Testis (tissue), 5 donors: ENCODE data around the gene NAGS. TPM values are rescaled to one million over a fixed set of nuclear protein-coding genes. Genes with fewer than 3 reads are reported as not detected.
"Not testable (repeated sequence)": the region's sequence is repeated elsewhere in the genome, so short reads cannot be mapped to it uniquely, and the experiment has no call there.

ENCODE experiments used
- DNase-seq: peaks from one replicate; pipeline ENCODE4 v3.0.0-alpha.2; 2019
- H3K27ac ChIP-seq, 2 donors: fragments of 200-600 bp; sonication (generic); one replicate each; pipeline ENCODE4 v1.5.1; 2019
- H3K27me3 ChIP-seq: fragments of 200-600 bp; sonication (generic); one replicate; pipeline ENCODE4 v1.5.1; 2019
- H3K36me3 ChIP-seq: fragments of 200-600 bp; sonication (generic); one replicate; pipeline ENCODE4 v1.5.1; 2017; ENCODE audit warnings: low read depth; ENCODE audit errors: missing control alignments
- H3K4me1 ChIP-seq: fragments of 200-600 bp; sonication (generic); one replicate; pipeline ENCODE4 v1.5.1; 2019
- H3K4me3 ChIP-seq, 2 donors: fragments of 200-600 bp; sonication (generic); one replicate each; pipeline ENCODE4 v1.5.1; 2017 to 2019
- H3K9me3 ChIP-seq: fragments of 200-600 bp; sonication (generic); one replicate; pipeline ENCODE4 v1.5.1; 2017
- CTCF ChIP-seq, 3 experiments: fragments of 450-650 bp in 2 of 3; fragments of 200-600 bp in 1 of 3; sonication (generic) in 1 of 3; IDR thresholded peaks; one replicate each; pipeline ENCODE4 v1.5.1; 2016 to 2019; ENCODE audit warnings: antibody characterized with exemption in 3 of 3, mild to moderate bottlenecking in 2 of 3, moderate library complexity in 1 of 3
- POLR2A ChIP-seq: fragments of 450-650 bp; IDR thresholded peaks from one replicate; pipeline ENCODE4 v1.6.1; 2017; ENCODE audit warnings: antibody characterized with exemption, mild to moderate bottlenecking, moderate library complexity
- WGBS, 2 donors: methylation state at CpG; one replicate each; pipeline ENCODE4 v1.1.5; 2018; 5-methylcytosine and 5-hydroxymethylcytosine counted together
- intact Hi-C: fragments of 100-400 bp; cut with DNase I; formaldehyde crosslinking; loops from one replicate; pipeline ENCODE4 v1.15.1; 2023; ENCODE audit warnings: low total_unique reads
- long read RNA-seq, 2 donors: transcript quantifications; one replicate each; lab custom pipeline, GENCODE V29; 2026
- polyA plus RNA-seq: library from polyadenylated mRNA; stranded (reverse); fragments of 350-450 nt; fragmentation: Illumina TruSeq; extraction: RNeasy Lipid Tissue Mini Kit (QIAGEN cat#74804); gene quantifications from one replicate; pipeline ENCODE4 v1.2.3, GENCODE V29; 2014; ENCODE audit warnings: low read depth, low replicate concordance; ENCODE audit not compliant: insufficient read depth
- total RNA-seq, 2 donors: library from RNA; depleted of rRNA; stranded (reverse); fragments of >200 nt; gene quantifications; one replicate each; pipeline ENCODE4 v1.2.3, GENCODE V29; 2016

NAGS gene
- total RNA-seq: 1 to 10 TPM; 2.5 to 3.1 TPM
- 6.5 TPM for polyA plus RNA-seq
- long read RNA-seq, donor 1, partial matches to known transcripts: 7 of 42 reads
- long read RNA-seq, donor 1, other reads (novel, unspliced or antisense): 35 of 42 reads
- long read RNA-seq, donor 2: 0 reads

DNA sequence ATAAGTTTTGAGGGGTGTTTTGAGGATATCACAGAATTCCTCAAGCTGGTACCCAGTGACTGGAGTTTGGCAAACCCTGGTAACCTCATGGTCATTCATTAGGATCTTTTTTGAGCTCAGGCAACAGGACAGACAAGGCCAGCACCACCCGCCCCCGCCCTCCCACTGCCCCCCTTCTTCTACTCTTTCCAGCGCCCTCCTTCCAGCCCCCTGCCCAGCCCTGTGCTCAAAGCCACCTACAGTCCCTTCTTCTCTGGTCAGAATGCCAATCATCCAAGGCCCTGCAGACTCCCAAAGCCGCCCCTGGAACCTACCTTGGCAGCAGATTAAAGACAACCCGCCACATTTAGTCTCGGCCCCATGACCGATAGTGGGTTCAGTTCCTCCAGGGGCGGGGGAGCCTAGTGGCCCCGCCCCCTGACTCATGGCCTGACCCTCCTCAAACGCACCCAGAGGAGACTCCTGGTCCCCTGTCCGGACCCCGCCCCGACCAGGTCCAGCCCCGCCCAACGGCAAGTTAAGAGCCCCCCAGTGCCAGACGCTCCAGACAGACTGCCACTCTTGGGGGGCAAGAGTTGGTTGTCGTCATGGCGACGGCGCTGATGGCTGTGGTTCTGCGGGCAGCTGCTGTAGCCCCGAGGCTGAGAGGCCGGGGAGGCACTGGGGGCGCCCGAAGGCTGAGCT is at the start of gene NAGS:
Gene NAGS, plus strand, starts transcription at position 546 of the 684 bp plus-strand sequence. Its CDS starts 42 bp downstream, at position 588.
- no peak for DNase-seq
- WGBS, 2 donors: 12 to 17% methylated on average over 5 to 24 of the region's 25 CpGs
- Histone ChIP-seq H3K27ac (no peak within 1 kb of the TSS), H3K27me3 (no peaks in the 10 kb centered on the region), H3K36me3 (no peaks in the 10 kb centered on the region), H3K4me3 (peak within 1 kb of the TSS; percentile 4 to 68), H3K4me1 (peaks cover 31% of the 10 kb centered on the region), H3K9me3 (no peaks in the 10 kb centered on the region)
- TF ChIP-seq POLR2A: no peak
- no peak for TF ChIP-seq CTCF (IDR thresholded peaks at IDR 0.05)
- intact Hi-C loops: no loop called here

DNA sequence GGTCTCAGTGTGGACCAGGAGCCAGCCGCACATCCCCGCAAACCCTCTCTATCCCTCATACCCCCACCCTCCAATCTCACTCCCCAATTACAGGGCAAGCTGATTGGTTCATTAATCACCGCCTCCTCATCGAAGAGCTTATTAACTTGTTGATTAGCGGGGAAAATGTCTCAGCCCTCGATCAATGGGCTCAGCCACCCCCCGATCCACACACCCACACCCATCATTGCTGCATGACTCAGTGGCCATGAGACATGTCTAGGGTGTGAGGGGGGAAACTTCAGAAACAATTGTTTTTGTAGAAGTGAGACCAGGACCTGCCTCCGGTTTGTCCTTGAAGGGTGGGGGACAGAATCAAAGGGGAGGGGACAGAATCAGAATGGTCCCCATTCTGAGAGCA is 48.2 kb upstream of the NAGS start:
- Histone ChIP-seq H3K4me3 (no peak overlapping the region), H3K4me1 (peaks cover 4% of the 10 kb centered on the region), H3K36me3 (no peaks in the 10 kb centered on the region), H3K27me3 (no peaks in the 10 kb centered on the region), H3K9me3 (no peaks in the 10 kb centered on the region), H3K27ac (no peak overlapping the region)
- intact Hi-C loops: no loop called here
- TF ChIP-seq POLR2A (no peak), CTCF (IDR thresholded peaks at IDR 0.05) (no peak)
- WGBS, 2 donors: 82 to 86% methylated on average over 8 of the region's 8 CpGs
- DNase-seq: no peak

- Histone ChIP-seq H3K27me3 (no peaks in the 10 kb centered on the region), H3K36me3 (no peaks in the 10 kb centered on the region), H3K9me3 (no peaks in the 10 kb centered on the region), H3K27ac (no peak overlapping the region), H3K4me1 (no peaks in the 10 kb centered on the region), H3K4me3 (no peak overlapping the region)
- 81 to 87% methylated on average over 2 of the region's 2 CpGs for WGBS, 2 donors
- DNase-seq: no peak
- no peak for TF ChIP-seq CTCF (IDR thresholded peaks at IDR 0.05)
- TF ChIP-seq POLR2A: no peak
- intact Hi-C loops: no loop called here
Measured at GRCh38 chr17:43958748-43959352, 45.6 kb upstream of the NAGS start.

GRCh38 chr17:43961292-43961691 is 43.1 kb upstream of the NAGS start:
- H3K36me3 ChIP-seq, H3K27ac ChIP-seq, H3K4me1 ChIP-seq, DNase-seq, H3K4me3 ChIP-seq, H3K9me3 ChIP-seq, H3K27me3 ChIP-seq, intact Hi-C loops: not testable (repeated sequence)
- 90 to 96% methylated on average over 6 of the region's 6 CpGs for WGBS, 2 donors

DNA sequence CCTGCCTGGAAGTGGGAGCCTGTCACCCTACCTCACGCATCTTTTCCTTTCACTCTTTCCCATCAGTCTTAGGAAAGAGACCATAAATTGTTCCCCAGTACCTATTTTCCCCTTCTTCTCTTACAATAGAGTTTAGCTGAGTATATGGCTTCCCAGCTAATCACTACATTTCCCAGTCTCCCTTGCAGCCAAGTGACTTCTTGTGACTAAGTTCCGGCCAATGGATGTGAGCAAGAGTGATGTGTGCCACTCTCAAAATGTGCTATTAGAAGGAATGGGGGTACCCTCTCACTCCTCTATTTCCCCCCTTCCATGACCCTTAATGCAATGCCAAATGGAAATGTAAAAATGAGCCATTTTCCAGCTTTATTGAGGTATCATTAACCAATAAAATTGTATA is 42.5 kb upstream of the NAGS start:
- intact Hi-C loops: no loop called here
- DNase-seq: no peak
- Histone ChIP-seq H3K4me3 (no peak overlapping the region), H3K27ac (no peak overlapping the region), H3K27me3 (no peaks in the 10 kb centered on the region), H3K4me1 (no peaks in the 10 kb centered on the region), H3K36me3 (no peaks in the 10 kb centered on the region), H3K9me3 (no peaks in the 10 kb centered on the region)
- TF ChIP-seq CTCF (IDR thresholded peaks at IDR 0.05) (no peak), POLR2A (no peak)
- WGBS, 2 donors: 83 to 88% methylated on average over 2 of the region's 2 CpGs
